GM18511 (cell line): ENCODE results near the gene TMEM163.
"Not testable (repeated sequence)": the region's sequence is repeated elsewhere in the genome, so short reads cannot be mapped to it uniquely, and the experiment has no call there.

Experiments used
- ATAC-seq: cut with Tn5 transposase; IDR thresholded peaks from one replicate; pipeline ENCODE4 v1.9.1; 2021; ENCODE audit warnings: mild to moderate bottlenecking, moderate library complexity; ENCODE audit not compliant: unreplicated experiment

Gene TMEM163

GRCh38 chr2:134540990-134541389, 177.8 kb downstream of the TMEM163 start:
- no peak for ATAC-seq

GRCh38 chr2:134539981-134540380, 178.8 kb downstream of the TMEM163 start:
- no peak for ATAC-seq

- ATAC-seq, result no peak
These were observed 181.1 kb downstream of the TMEM163 start for GRCh38 chr2:134537702-134538101.

GRCh38 chr2:134537121-134537520, 181.7 kb downstream of the TMEM163 start:
- ATAC-seq, result no peak

- no peak for ATAC-seq
These were observed 182.5 kb downstream of the TMEM163 start for GRCh38 chr2:134536296-134536695.

- no peak for ATAC-seq
These were observed 186.3 kb downstream of the TMEM163 start for GRCh38 chr2:134532537-134532936.

GRCh38 chr2:134527381-134527780, 191.4 kb downstream of the TMEM163 start:
- no peak for ATAC-seq

- no peak for ATAC-seq
These were observed 196.0 kb downstream of the TMEM163 start for GRCh38 chr2:134522496-134523455.

GRCh38 chr2:134518101-134518500, 200.7 kb downstream of the TMEM163 start:
- no peak for ATAC-seq

GRCh38 chr2:134515137-134515536, 203.7 kb downstream of the TMEM163 start:
- no peak for ATAC-seq

- no peak for ATAC-seq
These were observed 205.4 kb downstream of the TMEM163 start for GRCh38 chr2:134513465-134513804.

GRCh38 chr2:134512734-134513464, 205.9 kb downstream of the TMEM163 start:
- ATAC-seq, result no peak

GRCh38 chr2:134508391-134508790, 210.4 kb downstream of the TMEM163 start:
- ATAC-seq, result no peak

GRCh38 chr2:134507697-134508096, 211.1 kb downstream of the TMEM163 start:
- ATAC-seq, result no peak

- not testable (repeated sequence) for ATAC-seq
These were observed 211.6 kb downstream of the TMEM163 start for GRCh38 chr2:134507159-134507558.

- no peak for ATAC-seq
These were observed 213.4 kb downstream of the TMEM163 start for GRCh38 chr2:134505446-134505845.

GRCh38 chr2:134504586-134505336, 214.0 kb downstream of the TMEM163 start:
- no peak for ATAC-seq

- ATAC-seq, result no peak
These were observed 216.7 kb downstream of the TMEM163 start for GRCh38 chr2:134502104-134502503.

- no peak for ATAC-seq
These were observed 217.2 kb downstream of the TMEM163 start for GRCh38 chr2:134501476-134502091.

- ATAC-seq, result no peak
These were observed 218.4 kb downstream of the TMEM163 start for GRCh38 chr2:134500211-134500935.
